Endothelial cell of umbilical vein (primary cell): Measurements from ENCODE around the gene PFKP.

Source experiments
- CTCF ChIP-seq, 2 donors: IDR thresholded peaks; 1 replicate in 1 of 2; 2 replicates in 1 of 2; pipeline ENCODE4 v1.5.1; 2011; ENCODE audit warnings: low read length in 2 of 2, mild to moderate bottlenecking in 2 of 2, moderate library complexity in 2 of 2, control low read depth in 1 of 2, inconsistent platforms in 1 of 2, low read depth in 1 of 2; ENCODE audit not compliant: insufficient read depth in 1 of 2; ENCODE audit errors: extremely low read depth in 1 of 2
- POLR2AphosphoS5 ChIP-seq: IDR thresholded peaks from 2 replicates; pipeline ENCODE4 v1.6.1; 2012; ENCODE audit warnings: low read depth, mild to moderate bottlenecking, control low read depth, low read length, moderate library complexity; ENCODE audit not compliant: insufficient read depth

GRCh38 chr10:3109633-3110032 lies 42.3 kb downstream of the PFKP start:
- TF ChIP-seq CTCF (IDR thresholded peaks at IDR 0.05; ENCODE audit: extremely low read depth in 1 of 2, insufficient read depth in 1 of 2, low read depth in 1 of 2, low read length in 2 of 2) (no peak), POLR2AphosphoS5 (no peak)
